Activated T-helper 9 cell treated with anti-CD3 and anti-CD28 coated beads, Interleukin-2, amount 50 U/mL, for 16 hours (primary cell): ENCODE results near the gene ARHGAP21.
A peak's percentile ranks its signal among the peaks of the same experiment; 100 is the strongest.

Experiments
- DNase-seq: peaks from one replicate; pipeline ENCODE4 v3.0.0-alpha.2; 2020; ENCODE audit warnings: low read depth

Gene ARHGAP21

GRCh38 chr10:24722676-24723385 is 856 bp downstream of the ARHGAP21 start:
- DNase-seq = peak; percentile 27

GRCh38 chr10:24722131-24722675 is 1.5 kb downstream of the ARHGAP21 start:
- no peak for DNase-seq

DNA sequence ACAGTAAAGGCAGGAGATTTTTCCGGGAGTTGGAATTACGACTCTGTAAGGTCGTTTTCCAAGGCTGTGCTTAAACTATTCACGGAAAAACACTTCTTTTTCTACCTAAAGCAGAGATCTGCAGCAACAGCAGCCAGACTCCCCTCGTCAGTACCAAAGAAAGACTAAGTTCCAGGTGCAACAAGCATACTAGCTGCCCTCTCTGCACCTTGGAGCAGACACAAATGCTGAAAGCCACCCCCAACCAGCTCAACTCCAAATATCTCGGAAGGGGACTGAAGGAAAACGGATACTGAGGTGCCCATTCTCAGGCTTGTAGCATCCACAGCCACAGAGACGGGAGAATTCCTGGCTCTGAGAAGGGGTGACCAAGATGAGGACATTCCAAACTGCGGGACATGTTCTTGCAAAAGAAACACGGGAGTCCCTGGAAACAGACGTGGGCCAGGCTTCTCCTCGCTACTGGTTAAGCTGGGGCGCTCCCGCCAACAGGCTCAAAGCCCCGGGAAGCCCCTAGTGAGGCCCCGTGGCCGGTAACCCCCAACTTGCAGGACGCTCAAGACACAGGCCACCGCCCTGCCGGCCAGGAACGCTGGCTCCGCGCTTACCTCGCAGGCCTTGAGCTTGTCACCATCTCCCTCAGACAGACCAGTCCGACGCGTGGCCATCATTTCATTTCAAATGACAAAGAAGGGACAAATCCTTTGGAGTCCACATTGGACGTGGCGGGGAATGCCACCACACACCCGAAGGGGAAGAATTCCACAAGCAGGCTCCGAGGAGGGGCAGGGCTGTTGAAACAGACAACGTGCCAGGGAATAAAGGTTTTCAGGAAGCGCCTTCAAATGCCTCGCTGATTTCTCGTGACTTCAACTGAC is 2.2 kb downstream of the ARHGAP21 start:
- no peak for DNase-seq

GRCh38 chr10:24720096-24720495 is 3.6 kb downstream of the ARHGAP21 start:
- no peak for DNase-seq

DNA sequence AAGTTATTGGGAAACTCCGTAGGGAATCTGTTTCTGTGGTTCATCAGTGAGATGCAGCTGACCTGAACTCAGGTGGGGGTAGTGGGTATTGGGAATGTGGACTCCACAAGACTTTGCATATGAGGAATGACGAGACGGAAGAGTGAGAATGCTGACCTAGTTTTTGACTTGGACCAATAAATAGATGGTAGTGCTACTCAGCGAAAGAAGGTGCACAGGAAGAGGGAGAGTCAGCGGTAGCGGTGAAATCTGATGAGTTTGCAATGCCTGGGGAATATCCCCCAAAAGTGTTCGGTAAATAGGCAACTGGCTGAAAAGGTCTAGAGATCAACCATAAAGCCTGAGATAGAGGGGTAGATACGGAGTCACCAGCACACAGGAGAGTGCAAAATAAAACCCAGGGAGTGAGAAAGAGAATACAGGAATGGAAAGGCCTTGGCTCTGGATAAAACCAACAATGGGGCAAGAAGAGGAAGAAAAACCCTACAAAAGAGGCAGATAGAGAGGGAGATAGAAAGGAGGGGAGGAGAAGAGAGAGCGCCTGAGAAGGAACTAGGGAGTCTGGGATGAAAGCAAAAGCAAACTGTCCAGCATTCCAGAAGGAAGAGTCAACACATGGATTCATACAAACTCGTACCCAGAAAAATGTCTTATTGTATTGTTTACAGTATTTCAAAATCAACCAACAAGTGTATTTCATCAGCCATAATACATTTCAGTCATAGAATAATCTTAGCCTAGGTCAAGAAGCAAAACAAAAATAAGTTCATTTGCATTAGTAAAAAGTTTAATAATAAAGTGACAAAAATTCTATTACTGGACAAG is 5.4 kb downstream of the ARHGAP21 start:
- DNase-seq = no peak

DNA sequence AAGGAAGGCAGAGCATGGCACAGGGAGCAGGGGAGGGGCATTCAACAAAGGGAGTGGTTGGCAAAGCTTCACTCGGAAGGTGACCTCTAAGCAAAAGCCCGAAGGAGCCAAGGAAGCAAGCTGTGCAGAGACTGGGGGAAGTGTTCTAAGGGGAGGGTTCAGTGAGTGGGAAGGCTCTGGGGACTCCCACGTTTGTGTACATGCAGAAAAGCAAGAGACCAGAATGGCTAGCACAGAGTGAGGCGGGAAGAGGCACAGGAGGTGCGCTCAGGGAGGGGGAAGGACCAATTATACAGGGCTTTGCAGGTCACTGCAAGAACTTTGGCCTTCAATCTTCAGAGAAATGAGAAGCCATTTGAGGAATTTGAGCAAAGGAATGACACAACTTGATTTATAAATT is 7.4 kb downstream of the ARHGAP21 start:
- no peak for DNase-seq

GRCh38 chr10:24715246-24715769 is 8.4 kb downstream of the ARHGAP21 start:
- no peak for DNase-seq

DNA sequence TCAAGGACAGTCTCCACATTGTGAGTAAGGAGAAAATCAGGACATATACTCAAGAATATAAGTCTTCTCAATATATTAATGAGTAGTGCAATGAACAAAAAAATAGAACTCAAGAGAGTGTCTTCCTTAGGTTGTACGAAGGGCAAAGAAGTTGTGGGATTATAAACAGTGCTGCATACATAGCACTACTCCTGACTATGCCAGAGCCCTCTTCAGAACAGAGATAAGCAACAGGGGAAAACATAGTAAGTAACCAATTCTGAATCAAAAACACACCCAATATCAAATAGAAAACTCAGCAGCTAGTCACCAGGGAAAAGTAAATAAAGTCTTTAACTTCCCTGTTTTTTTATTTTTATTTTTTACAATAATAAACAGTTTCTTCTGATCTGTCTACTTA is 10.6 kb downstream of the ARHGAP21 start:
- DNase-seq = no peak

DNA sequence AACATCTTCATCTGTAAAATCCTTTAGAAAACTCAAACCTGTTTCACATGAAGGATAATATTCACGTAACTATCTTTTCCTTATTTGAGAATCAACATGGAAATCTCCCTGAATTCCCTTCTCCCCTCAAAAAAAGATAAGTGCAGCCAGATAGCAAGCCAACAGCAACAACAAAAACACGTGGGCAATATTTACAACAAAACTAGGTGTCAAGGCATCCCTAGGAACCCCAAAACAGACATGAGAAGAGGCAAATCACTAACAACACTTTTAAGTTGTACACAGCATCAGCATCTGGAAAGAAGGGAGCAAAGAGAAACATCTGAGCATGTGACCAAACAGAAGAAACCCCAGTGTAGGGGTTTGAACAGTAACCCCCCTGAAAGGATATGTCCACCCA is 12.2 kb downstream of the ARHGAP21 start:
- DNase-seq = no peak

DNA sequence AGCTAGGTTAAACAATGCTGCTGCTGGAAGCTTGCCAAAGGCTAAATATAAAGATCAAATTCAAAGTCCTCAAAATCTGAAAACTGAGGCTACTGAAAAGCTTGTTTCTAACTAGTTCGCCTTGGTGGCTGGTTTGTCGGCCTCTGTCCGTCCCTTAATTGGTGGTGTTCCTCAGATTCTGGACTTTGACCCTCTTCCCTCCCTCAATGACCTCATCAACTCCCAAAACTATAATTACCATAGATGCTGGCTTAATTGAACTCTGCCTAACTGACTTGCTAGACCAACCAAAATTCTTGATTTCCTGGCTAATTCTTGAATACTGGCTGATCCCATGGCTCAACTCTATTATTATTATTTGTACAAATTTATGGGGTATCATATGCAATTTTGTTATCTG is 15.6 kb downstream of the ARHGAP21 start:
- DNase-seq = no peak

GRCh38 chr10:24707445-24707844 is 16.2 kb downstream of the ARHGAP21 start:
- DNase-seq = no peak

- no peak for DNase-seq
These were observed 17.1 kb downstream of the ARHGAP21 start for GRCh38 chr10:24706479-24707118.

DNA sequence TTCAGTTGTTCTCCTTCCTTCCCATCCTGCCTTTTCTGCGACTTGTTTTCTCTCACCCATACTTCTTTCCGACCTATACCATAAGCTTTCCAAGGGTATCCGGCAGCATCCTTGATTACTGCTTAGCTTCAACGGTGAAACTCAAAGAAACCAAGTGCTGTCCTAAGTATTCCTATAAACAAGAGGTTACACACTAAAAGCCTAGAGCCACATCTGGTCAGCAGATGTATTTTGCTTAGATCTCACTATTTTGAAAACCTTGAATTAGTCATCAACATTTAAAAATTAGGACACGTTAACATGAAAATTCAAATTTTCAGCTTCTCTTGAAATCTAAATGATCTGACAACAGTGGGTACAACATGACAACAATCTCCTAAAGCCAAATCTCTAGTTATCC is 20.0 kb downstream of the ARHGAP21 start:
- DNase-seq = no peak

DNA sequence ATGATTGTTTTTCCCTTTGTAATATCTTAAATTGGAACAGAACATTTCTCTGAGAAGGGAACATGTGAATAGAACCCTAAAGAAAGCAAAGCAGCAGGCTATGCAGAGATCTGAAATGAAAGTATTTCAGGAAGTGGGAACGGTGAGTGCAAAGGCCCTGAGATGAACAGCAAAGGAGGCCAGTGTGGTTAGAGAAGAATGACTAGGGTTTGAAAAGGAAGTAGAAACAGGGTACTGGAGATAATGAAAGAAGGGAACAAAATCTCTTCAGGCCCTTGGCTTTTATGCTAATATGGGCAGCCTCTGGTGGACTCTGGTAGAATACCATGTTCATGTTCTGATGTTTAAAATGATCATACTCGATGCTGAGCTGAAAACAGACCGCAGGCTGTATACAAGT is 22.2 kb downstream of the ARHGAP21 start:
- DNase-seq = no peak

DNA sequence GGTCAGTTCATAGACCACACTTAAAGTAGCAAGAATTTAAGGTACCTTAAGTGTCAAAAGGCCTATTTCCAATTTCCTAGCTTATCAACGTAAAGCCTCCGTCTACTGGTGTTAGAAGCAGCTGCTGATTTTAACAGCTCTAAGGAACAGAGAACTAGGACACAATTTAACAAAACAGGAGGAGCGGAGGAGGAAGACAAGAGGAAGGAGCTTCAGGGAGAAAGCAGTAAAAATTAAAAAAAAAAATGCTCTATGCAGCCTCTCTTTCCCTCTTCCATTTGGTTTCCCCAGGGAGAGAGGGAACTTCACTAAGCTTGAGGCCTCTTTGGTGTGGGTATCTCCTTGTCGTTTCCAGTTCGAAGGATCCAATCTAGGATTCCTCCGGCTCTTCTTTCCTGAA is 22.7 kb downstream of the ARHGAP21 start:
- DNase-seq = no peak

DNA sequence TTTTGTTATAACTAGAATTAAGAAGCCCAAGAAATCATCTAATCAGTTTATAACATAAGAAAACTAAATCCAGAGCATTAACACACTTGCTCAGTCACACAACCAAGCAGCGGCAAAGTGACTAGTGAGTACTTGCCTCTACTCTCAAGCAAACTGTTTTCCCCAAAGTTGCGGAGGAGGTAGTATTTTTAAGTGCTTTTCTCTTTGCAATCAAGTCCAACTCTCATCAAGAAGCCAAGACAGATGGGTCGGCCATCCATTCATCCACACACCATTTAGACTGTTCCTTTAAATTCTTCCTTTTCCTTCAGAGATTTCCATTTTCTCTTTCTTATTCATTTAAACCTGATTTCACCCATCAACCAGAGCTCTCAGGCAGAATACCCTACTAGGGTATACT is 25.4 kb downstream of the ARHGAP21 start:
- no peak for DNase-seq

GRCh38 chr10:24697080-24697479 is 26.6 kb downstream of the ARHGAP21 start:
- DNase-seq = no peak

GRCh38 chr10:24695452-24695851 is 28.2 kb downstream of the ARHGAP21 start:
- no peak for DNase-seq

- no peak for DNase-seq
These were observed 29.6 kb downstream of the ARHGAP21 start for GRCh38 chr10:24694086-24694485.

DNA sequence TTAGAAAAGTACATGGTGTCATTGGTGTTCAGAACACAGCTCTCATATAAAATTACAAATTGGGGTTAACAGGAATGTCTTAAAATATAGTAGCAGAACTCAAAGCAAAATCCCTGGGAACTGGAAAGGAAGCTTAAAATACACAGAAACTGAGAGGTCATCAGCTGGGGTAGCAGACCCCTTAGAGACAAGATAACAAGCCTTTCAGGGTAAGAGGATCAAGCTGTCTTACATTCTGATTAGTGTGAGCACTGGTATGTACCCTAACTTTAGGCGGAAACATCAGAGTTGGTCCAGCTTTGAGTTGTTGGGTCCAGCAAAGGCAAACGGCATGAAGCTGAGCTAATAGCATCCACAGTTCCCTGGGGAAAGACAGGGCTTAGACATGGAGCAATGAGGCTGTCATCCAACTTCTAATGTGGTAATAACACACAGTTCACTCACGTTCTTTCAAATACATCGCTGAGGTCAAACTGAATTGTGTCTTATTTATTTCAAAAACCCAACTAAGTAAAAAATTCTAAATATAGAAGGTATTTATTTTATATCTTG is 32.6 kb downstream of the ARHGAP21 start:
- no peak for DNase-seq

DNA sequence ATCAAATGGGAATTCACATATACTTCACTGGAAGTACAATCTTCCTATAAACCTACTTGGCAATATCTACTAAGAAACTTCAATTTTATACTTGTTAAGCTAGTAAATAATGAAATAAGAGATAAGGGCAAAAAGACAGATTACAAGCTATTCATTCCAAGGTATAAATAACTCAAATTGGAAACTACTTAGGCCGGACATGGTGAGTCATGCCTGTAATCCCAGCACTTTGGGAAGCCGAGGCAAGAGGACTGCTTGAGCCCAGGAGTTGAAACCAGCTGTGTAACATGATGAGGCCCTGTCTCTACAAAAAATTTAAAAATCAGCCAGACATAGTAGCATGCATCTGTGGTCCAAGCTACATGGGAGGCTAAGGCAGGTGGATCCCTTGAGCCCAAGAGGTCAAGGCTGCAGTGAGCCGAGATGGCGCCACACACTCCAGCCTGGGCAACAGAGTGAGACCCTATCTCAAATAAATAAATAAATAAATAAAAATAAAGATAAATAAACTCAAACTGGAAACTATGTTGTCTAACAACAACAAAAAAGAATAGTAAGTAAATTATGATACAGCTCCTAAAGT is 37.6 kb downstream of the ARHGAP21 start:
- DNase-seq = no peak
